Mucosa of rectum (tissue), 2 donors: ENCODE measurements around the gene HS1BP3.

Experiments
- H3K27ac ChIP-seq, 2 donors: one replicate each; pipeline ENCODE4 v1.7.0; 2013; ENCODE audit warnings: inconsistent platforms in 2 of 2, low read depth in 2 of 2, low read length in 2 of 2
- H3K27me3 ChIP-seq, 2 donors: one replicate each; pipeline ENCODE4 v1.7.0; 2013; ENCODE audit warnings: low read length in 2 of 2; ENCODE audit not compliant: control insufficient read depth in 2 of 2, insufficient read depth in 2 of 2
- H3K36me3 ChIP-seq, 2 donors: one replicate each; pipeline ENCODE4 v1.7.0; 2013; ENCODE audit warnings: low read length in 2 of 2; ENCODE audit not compliant: control insufficient read depth in 2 of 2, insufficient read depth in 2 of 2
- H3K4me1 ChIP-seq, 2 donors: one replicate each; pipeline ENCODE4 v1.7.0; 2013; ENCODE audit warnings: low read length in 2 of 2, mild to moderate bottlenecking in 1 of 2; ENCODE audit not compliant: control insufficient read depth in 2 of 2, insufficient read depth in 2 of 2
- H3K4me3 ChIP-seq, 2 donors: one replicate each; pipeline ENCODE4 v1.7.0; 2013; ENCODE audit warnings: low read length in 2 of 2
- H3K9ac ChIP-seq, 2 donors: one replicate each; pipeline ENCODE4 v1.7.0; 2013; ENCODE audit warnings: low read length in 2 of 2, low read depth in 1 of 2, mild to moderate bottlenecking in 1 of 2
- H3K9me3 ChIP-seq, 2 donors: one replicate each; pipeline ENCODE4 v1.7.0; 2013; ENCODE audit warnings: low read length in 2 of 2; ENCODE audit not compliant: control insufficient read depth in 2 of 2
- donor health status: healthy.
- donor health status: Normal muscosa, but diverticular disease.

Gene HS1BP3

DNA sequence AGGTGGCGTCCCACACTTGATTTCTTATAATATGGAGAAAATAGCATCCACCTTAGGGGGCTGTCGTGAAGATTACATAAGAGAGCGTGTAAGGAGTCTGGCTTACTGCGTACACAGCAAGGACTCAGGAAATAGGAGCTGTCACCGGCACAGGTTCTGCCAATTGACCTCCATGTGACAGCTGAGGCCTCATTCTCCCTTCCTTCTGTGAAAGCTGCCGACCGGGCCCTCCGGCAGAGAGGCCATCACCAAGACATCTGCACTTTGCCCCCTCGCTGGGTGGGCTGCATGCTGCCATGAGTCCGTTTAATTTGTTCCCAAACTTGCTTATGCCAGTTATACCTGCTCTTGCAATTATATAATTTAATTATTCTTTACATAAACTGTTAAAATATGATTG, 27.7 kb downstream of the HS1BP3 start:
- Histone ChIP-seq H3K9ac (no peak overlapping the region), H3K27ac (no peak overlapping the region), H3K36me3 (peaks cover 26 to 33% of the 10 kb centered on the region in 2 donors), H3K4me1 (peaks cover 9 to 11% of the 10 kb centered on the region in 2 donors), H3K27me3 (no peaks in the 10 kb centered on the region), H3K4me3 (no peak overlapping the region), H3K9me3 (no peaks in the 10 kb centered on the region)

DNA sequence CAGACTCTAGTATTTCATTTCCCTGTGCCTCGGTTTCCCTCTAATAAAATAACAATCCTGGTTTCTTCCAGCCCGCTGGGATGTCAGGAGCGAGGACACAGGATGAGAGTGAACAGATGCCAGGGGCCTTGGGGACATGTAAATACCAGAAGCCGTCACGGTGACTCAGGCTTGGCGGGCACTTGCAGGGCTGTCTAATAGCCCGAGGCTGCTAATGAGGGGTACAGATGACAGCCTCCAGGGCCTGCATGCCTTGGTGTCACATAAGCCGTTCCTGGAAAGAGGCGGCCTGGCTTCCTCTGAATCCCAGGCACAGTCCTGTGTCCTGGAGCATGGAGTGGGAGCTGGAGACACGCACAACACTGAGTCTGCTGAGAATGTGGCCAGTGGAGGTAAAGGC, 28.2 kb downstream of the HS1BP3 start:
- H3K9ac ChIP-seq: no peak overlapping the region
- H3K4me3 ChIP-seq: no peak overlapping the region
- peaks cover 12 to 17% of the 10 kb centered on the region in 2 donors for H3K4me1 ChIP-seq
- peaks cover 26 to 33% of the 10 kb centered on the region in 2 donors for H3K36me3 ChIP-seq
- no peaks in the 10 kb centered on the region for H3K27me3 ChIP-seq
- no peak overlapping the region for H3K27ac ChIP-seq
- no peaks in the 10 kb centered on the region for H3K9me3 ChIP-seq

DNA sequence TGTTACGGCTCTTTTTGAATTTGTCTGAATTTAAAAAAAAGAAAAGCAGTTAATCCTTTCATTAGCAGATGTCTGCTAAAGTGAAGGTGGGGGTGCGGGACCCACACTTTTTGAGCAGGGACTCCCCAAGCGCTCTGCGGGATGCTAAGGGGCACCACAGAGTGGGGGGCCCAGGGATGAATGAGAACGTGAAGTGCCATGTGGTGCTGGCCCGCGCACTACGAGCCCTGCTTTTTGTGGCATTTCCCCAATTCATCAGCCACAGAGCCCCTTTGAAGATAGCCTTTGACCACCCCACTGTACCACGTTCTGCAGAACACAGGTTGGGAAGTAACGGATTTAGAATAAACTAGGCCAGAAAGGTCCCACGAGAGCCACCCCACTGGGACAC, 28.6 kb downstream of the HS1BP3 start:
- Histone ChIP-seq H3K27ac (no peak overlapping the region), H3K27me3 (no peaks in the 10 kb centered on the region), H3K9me3 (no peaks in the 10 kb centered on the region), H3K4me1 (peaks cover 17 to 21% of the 10 kb centered on the region in 2 donors), H3K9ac (no peak overlapping the region), H3K4me3 (no peak overlapping the region), H3K36me3 (peaks cover 26 to 33% of the 10 kb centered on the region in 2 donors)

DNA sequence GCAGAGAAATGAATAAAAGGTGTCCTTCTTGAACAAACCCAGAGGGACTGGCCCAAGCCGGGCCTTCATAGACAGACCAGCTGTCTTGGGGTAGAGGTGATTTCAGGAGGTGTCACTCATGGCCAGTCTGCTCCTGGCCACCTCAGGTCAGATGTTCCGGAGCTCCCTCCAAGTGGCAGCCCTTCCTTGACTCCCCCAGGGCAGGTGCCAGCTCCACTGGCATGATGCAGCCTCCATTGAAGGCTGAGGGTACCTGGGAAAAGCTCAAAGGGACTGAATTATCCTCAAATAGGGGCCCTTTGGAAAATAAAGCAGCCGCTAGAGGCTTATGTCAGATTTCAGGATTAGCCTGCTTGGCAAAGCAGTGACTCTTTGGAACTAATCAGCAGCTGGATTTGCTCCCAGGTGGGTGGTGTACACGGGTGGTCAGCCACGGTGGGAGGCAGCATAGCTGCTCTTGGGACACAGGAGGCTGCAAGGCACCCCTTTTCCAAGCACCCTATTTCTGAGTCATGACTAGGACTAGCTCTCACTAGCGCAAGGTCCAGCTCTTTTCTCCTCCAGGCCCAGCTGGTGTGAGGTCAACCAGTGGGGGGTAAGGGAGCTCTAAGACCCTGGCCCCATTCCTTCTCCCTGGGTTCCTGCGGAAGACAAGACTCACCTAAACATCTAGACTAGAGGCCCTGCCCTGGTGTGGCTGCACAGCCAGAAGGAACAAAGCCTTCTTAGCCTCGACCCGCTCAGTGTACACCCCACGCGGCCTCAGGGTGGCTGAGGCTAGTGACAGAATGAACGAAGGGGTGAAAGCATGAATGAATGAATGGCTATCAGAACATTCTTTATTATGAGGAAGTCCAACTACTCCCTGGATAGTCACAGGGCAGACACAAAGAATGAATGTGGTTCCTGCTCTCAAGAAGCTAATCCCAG, 29.3 kb downstream of the HS1BP3 start:
- Histone ChIP-seq H3K4me3 (no peak overlapping the region), H3K27ac (no peak overlapping the region), H3K9ac (no peak overlapping the region), H3K27me3 (no peaks in the 10 kb centered on the region), H3K36me3 (peaks cover 26 to 33% of the 10 kb centered on the region in 2 donors), H3K4me1 (peaks cover 23 to 28% of the 10 kb centered on the region in 2 donors), H3K9me3 (no peaks in the 10 kb centered on the region)

DNA sequence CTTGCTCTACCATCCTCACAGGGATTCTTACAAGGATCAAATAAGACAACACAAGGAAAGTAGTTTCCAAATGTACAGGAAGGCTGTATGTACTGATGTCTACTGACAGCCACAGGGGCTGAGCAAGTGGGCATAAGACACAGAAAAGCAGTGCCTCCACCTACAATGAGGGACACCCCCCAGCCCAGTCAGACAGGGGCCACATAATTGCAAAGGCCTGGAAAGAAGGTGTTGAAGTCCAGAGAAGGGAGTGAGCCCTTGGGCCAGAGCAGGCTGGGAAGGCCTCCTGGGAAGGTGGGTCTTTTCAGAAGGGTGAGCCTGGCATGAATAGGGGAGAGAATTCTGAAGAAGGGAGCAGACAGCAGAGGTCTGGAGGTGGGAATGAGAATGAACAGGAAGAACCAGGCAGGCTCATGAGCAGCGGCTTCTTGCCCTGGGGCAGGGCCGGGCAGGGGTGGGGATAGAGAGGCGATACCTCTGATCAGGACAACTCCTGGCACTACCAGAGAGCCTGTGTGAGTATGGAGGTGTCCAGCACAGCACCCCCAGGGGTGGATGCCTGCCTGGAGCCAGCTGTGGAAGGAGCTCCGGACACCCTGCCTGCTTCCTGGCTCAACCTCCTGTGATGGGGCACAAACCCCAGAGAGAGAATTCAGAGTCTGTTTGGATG, 30.1 kb downstream of the HS1BP3 start:
- peaks cover 26 to 33% of the 10 kb centered on the region in 2 donors for H3K36me3 ChIP-seq
- no peak overlapping the region for H3K9ac ChIP-seq
- peak overlapping the region in 1 of 2 donors; percentile 91 for H3K27ac ChIP-seq
- peaks cover 26 to 34% of the 10 kb centered on the region in 2 donors for H3K4me1 ChIP-seq
- H3K27me3 ChIP-seq: no peaks in the 10 kb centered on the region
- no peaks in the 10 kb centered on the region for H3K9me3 ChIP-seq
- no peak overlapping the region for H3K4me3 ChIP-seq

DNA sequence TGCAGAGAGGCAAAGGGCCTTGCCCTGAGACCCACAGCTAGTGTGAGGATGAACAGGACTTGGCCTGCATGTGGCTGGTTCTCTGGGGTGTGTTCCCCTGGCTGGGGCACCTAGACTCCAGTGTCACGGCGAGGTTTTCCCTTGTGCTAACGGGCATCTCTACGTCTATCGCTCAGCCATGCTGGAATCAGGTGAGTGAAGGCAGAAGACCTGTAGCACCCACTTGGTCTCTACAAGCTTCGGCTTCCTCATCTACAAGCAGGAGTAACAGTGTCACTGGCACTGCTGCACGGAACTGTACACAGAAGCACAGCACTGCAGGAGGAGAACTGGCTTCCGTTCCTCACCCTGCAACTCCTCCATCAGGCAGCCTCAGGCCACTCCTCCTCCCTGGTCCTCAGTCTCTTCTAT, 30.6 kb downstream of the HS1BP3 start:
- no peaks in the 10 kb centered on the region for H3K9me3 ChIP-seq
- H3K9ac ChIP-seq: no peak overlapping the region
- H3K4me1 ChIP-seq: peaks cover 28 to 34% of the 10 kb centered on the region in 2 donors
- H3K36me3 ChIP-seq: peaks cover 26 to 33% of the 10 kb centered on the region in 2 donors
- no peaks in the 10 kb centered on the region for H3K27me3 ChIP-seq
- peak overlapping the region; percentile 87 to 91 for H3K27ac ChIP-seq
- H3K4me3 ChIP-seq: no peak overlapping the region

DNA sequence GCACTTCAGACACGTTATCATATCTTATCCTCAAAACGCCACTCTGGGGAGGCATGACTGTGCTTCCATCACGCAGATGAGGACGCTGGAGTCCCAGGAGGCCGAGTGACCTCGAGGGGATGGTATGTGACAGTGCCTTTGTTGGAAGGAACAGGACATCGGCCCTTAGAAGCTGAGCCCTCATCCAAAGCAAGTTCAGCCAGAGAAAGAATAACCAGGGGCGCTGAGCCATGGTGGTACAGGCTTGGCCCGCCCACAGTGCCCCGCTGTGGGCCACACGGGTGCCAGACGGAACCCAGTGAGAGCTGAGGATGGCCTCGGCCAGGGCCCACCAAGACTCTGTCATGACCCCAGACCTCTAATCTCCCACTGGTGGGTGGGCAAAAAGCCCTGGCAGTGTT, 31.3 kb downstream of the HS1BP3 start:
- Histone ChIP-seq H3K27ac (peak overlapping the region; percentile 87 to 91), H3K4me1 (peaks cover 34 to 40% of the 10 kb centered on the region in 2 donors), H3K9me3 (no peaks in the 10 kb centered on the region), H3K9ac (peak overlapping the region in 1 of 2 donors; percentile 1), H3K4me3 (no peak overlapping the region), H3K36me3 (peaks cover 26 to 33% of the 10 kb centered on the region in 2 donors), H3K27me3 (no peaks in the 10 kb centered on the region)

DNA sequence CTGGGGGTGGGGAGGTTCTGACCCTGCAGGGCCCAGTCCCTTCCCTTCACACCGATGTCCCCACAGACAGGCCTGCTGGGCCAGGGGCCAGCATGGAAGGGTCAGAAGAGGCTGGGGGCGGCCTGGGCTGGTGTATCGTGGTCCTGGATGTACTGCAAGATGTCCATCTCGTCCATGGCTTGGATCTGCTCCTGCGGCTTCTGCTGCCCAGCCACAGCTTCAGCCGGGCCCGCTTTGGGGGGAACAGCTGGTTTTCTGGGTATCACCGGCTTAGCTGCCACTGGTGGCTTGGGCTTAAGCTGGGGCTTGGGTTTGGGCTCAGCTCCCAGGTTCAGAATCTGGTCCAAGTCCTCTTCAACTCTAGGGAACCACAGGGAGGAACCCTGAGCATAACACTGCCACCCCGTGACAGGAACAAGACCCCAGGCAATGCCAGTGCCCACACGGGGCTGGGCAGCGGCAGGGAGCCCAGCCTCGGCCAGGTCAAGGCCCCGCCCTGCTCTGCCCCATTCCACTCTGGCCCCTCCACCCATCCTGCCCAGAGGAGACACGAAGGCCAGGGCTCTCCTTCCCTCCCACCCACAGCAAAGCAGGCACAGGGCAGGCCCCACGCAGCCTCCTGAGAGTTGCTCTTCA, 31.9 kb downstream of the HS1BP3 start:
- H3K4me1 ChIP-seq: peaks cover 35 to 43% of the 10 kb centered on the region in 2 donors
- peak overlapping the region; percentile 87 to 91 for H3K27ac ChIP-seq
- no peaks in the 10 kb centered on the region for H3K27me3 ChIP-seq
- peaks cover 21 to 27% of the 10 kb centered on the region in 2 donors for H3K36me3 ChIP-seq
- H3K4me3 ChIP-seq: no peak overlapping the region
- H3K9ac ChIP-seq: peak overlapping the region in 1 of 2 donors; percentile 49
- no peaks in the 10 kb centered on the region for H3K9me3 ChIP-seq

DNA sequence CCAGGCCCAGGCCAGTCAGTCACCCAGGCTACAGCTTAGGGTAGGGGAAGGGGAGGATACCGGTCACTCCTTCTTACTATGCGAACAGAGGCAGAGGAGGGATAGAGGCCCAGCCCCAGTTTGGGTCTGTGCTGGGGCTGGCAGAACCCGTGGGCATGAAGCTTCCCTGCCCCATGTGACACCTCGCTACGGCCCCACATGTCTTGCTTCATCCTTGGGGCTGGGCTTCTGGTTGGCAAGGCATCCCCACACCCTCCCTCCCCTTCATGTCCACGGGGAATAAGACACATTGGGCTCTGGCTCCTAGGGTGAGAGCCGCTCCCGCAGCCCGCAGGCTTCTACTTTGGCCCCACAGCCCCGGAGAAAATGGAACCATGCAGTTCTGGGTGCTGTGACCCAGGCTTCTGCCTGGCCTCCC, 32.4 kb downstream of the HS1BP3 start:
- no peaks in the 10 kb centered on the region for H3K9me3 ChIP-seq
- H3K4me3 ChIP-seq: no peak overlapping the region
- peaks cover 35 to 42% of the 10 kb centered on the region in 2 donors for H3K4me1 ChIP-seq
- H3K27ac ChIP-seq: peak overlapping the region; percentile 87 to 91
- peaks cover 20 to 27% of the 10 kb centered on the region in 2 donors for H3K36me3 ChIP-seq
- peak overlapping the region; percentile 49 to 52 for H3K9ac ChIP-seq
- no peaks in the 10 kb centered on the region for H3K27me3 ChIP-seq
